Measurements from ENCODE around the gene KLHL15.

Gene KLHL15

DNA sequence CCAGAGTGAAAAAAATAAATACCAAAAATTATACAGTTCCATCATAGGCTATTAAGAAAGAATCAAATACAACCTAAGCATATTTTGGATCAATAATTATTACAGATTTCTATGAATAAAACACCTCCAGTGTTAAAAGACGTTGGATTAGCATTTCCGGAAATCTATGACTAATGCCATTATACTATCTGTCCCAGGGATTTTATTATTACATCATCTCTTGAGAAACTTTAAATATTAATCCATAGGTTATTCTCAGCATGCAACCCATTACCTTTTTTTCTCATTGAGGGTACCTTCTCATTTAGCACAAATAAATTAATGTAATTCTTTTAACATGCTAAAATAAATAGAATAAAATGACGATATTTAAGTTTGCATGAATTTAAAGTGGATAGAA is 74.6 kb downstream of the KLHL15 start:
- Histone ChIP-seq H3K9me3 (ENCODE audit: control insufficient read depth, low read length) (no peaks in the 10 kb centered on the region), H3K4me3 (ENCODE audit: low read depth, low read length) (no peak overlapping the region), H3K27me3 (ENCODE audit: control insufficient read depth, insufficient read depth, low read length) (no peaks in the 10 kb centered on the region), H3K27ac (no peak overlapping the region), H3K9ac (no peak overlapping the region), H3K4me1 (no peaks in the 10 kb centered on the region), H3K36me3 (ENCODE audit: control insufficient read depth, insufficient read depth, low read length) (no peaks in the 10 kb centered on the region), H2AFZ (no peak overlapping the region), H3K79me2 (no peaks in the 10 kb centered on the region), H3K4me2 (ENCODE audit: low read length) (no peak overlapping the region)
- TF ChIP-seq, protein P1, sequence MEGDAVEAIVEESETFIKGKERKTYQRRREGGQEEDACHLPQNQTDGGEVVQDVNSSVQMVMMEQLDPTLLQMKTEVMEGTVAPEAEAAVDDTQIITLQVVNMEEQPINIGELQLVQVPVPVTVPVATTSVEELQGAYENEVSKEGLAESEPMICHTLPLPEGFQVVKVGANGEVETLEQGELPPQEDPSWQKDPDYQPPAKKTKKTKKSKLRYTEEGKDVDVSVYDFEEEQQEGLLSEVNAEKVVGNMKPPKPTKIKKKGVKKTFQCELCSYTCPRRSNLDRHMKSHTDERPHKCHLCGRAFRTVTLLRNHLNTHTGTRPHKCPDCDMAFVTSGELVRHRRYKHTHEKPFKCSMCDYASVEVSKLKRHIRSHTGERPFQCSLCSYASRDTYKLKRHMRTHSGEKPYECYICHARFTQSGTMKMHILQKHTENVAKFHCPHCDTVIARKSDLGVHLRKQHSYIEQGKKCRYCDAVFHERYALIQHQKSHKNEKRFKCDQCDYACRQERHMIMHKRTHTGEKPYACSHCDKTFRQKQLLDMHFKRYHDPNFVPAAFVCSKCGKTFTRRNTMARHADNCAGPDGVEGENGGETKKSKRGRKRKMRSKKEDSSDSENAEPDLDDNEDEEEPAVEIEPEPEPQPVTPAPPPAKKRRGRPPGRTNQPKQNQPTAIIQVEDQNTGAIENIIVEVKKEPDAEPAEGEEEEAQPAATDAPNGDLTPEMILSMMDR (IDR thresholded peaks at IDR 0.05): no peak

DNA sequence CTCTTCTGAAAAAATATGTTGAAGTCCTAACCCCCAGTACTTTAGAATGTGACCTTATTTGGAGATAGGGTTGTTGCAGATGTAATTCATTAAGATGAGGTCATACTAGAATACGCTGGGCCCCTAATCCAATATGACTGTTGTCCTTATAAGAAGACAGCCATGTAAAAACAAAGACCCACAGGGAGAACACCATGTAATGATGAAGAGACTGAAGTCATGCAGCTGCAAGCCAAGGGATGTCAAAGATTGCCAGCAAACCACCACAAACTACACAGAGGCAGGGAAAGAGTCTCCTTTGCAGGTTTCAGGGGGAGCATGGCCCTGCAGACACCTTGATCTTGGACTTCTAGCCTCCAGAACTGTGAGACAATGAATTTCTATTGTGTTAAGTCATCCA is 81.8 kb downstream of the KLHL15 start:
- no peak overlapping the region for H3K9ac ChIP-seq
- no peak overlapping the region for H3K27ac ChIP-seq
- no peaks in the 10 kb centered on the region for H3K9me3 ChIP-seq (ENCODE audit: control insufficient read depth, low read length)
- no peaks in the 10 kb centered on the region for H3K27me3 ChIP-seq (ENCODE audit: control insufficient read depth, insufficient read depth, low read length)
- TF ChIP-seq, protein P1 (IDR thresholded peaks at IDR 0.05): no peak
- H3K4me2 ChIP-seq (ENCODE audit: low read length): no peak overlapping the region
- H3K36me3 ChIP-seq (ENCODE audit: control insufficient read depth, insufficient read depth, low read length): no peaks in the 10 kb centered on the region
- H3K4me3 ChIP-seq (ENCODE audit: low read depth, low read length): no peak overlapping the region
- H3K79me2 ChIP-seq: no peaks in the 10 kb centered on the region
- H2AFZ ChIP-seq: no peak overlapping the region
- no peaks in the 10 kb centered on the region for H3K4me1 ChIP-seq

DNA sequence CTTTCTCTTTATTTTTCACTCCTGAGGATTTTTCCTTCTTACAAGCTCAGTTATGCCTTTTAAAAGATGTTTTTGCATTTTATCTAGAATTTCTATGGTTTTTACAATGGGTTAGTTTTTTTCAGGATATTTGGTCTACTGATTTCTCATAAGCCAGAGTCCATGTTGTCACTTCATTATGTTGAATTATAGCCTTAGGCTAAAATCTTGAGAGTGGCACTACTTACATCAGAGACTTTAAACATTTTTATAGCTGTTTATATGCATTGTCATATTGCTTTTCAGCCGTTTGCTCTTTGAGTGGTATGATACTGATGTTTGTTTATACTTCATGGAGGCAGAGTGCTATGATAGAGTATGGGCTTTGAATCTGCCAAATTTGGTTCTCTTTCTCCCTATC is 82.8 kb downstream of the KLHL15 start:
- Histone ChIP-seq H2AFZ (no peak overlapping the region), H3K36me3 (ENCODE audit: control insufficient read depth, insufficient read depth, low read length) (no peaks in the 10 kb centered on the region), H3K9me3 (ENCODE audit: control insufficient read depth, low read length) (no peaks in the 10 kb centered on the region), H3K4me3 (ENCODE audit: low read depth, low read length) (no peak overlapping the region), H3K9ac (no peak overlapping the region), H3K4me2 (ENCODE audit: low read length) (no peak overlapping the region), H3K27ac (no peak overlapping the region), H3K27me3 (ENCODE audit: control insufficient read depth, insufficient read depth, low read length) (no peaks in the 10 kb centered on the region), H3K79me2 (no peaks in the 10 kb centered on the region), H3K4me1 (no peaks in the 10 kb centered on the region)
- TF ChIP-seq, protein P1 (IDR thresholded peaks at IDR 0.05): no peak

DNA sequence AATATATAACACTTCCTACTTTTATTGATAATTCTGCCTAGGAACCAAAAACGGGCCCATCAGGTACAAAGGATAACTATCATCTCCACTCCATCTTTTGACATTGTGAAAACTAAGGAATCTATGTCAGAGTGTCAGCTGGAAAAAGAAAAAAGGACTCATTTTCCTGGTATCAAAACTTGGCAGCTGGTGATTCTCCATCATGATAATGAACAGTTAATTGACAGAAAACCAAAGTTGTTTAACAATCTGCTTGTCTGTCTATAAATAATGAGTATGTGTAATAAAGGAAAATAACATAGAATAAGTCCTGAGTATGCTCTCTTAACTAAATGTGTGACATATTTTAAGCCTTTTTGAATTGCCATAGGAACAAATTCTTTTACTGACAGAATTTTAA is 87.8 kb downstream of the KLHL15 start:
- no peak overlapping the region for H3K9ac ChIP-seq
- TF ChIP-seq, protein P1 (IDR thresholded peaks at IDR 0.05): no peak
- no peak overlapping the region for H3K4me3 ChIP-seq (ENCODE audit: low read depth, low read length)
- H3K27me3 ChIP-seq (ENCODE audit: control insufficient read depth, insufficient read depth, low read length): no peaks in the 10 kb centered on the region
- no peak overlapping the region for H3K27ac ChIP-seq
- H3K4me1 ChIP-seq: no peaks in the 10 kb centered on the region
- no peaks in the 10 kb centered on the region for H3K79me2 ChIP-seq
- no peak overlapping the region for H3K4me2 ChIP-seq (ENCODE audit: low read length)
- H2AFZ ChIP-seq: no peak overlapping the region
- H3K36me3 ChIP-seq (ENCODE audit: control insufficient read depth, insufficient read depth, low read length): no peaks in the 10 kb centered on the region
- no peaks in the 10 kb centered on the region for H3K9me3 ChIP-seq (ENCODE audit: control insufficient read depth, low read length)

DNA sequence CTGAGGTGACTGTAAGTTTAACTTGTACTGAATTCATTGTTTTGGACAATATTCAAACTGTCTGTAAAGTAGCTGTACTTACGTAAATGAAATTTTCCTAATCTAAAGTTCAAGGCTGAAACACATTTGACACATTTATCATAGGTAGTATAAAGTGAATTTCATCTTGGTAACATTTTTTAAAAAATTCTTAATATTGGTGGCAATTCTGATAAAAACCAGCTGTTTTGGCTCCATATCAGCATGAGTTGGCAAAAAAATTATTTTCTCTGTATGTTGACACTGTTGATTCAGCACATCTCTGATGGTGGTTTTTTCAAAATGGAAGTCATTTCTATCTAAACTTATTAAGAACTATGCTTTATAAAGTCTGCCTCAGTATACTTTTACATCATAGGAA is 88.3 kb downstream of the KLHL15 start:
- H3K27me3 ChIP-seq (ENCODE audit: control insufficient read depth, insufficient read depth, low read length): no peaks in the 10 kb centered on the region
- H3K27ac ChIP-seq: no peak overlapping the region
- H3K36me3 ChIP-seq (ENCODE audit: control insufficient read depth, insufficient read depth, low read length): no peaks in the 10 kb centered on the region
- no peaks in the 10 kb centered on the region for H3K9me3 ChIP-seq (ENCODE audit: control insufficient read depth, low read length)
- no peaks in the 10 kb centered on the region for H3K79me2 ChIP-seq
- H3K4me3 ChIP-seq (ENCODE audit: low read depth, low read length): no peak overlapping the region
- TF ChIP-seq, protein P1 (IDR thresholded peaks at IDR 0.05): no peak
- H3K4me2 ChIP-seq (ENCODE audit: low read length): no peak overlapping the region
- H2AFZ ChIP-seq: no peak overlapping the region
- H3K4me1 ChIP-seq: no peaks in the 10 kb centered on the region
- H3K9ac ChIP-seq: no peak overlapping the region
